ENCODE results near the gene SIGLECL1. TPM values are rescaled to one million over a fixed set of nuclear protein-coding genes. Genes with fewer than 3 reads are reported as not detected.
"Not testable (repeated sequence)": the region's sequence is repeated elsewhere in the genome, so short reads cannot be mapped to it uniquely, and the experiment has no call there.

Gene SIGLECL1
- not detected for polyA plus RNA-seq (ENCODE audit: insufficient read length in 4 of 4)

- DNase-seq (ENCODE audit: low read depth in 4 of 4, low spot score in 2 of 4): no peak
Observed at GRCh38 chr19:51250786-51251467, at the start of gene SIGLECL1. Gene SIGLECL1, plus strand, starts transcription at chr19:51251080. Its CDS starts 12,993 bp downstream, at chr19:51264073.

DNA sequence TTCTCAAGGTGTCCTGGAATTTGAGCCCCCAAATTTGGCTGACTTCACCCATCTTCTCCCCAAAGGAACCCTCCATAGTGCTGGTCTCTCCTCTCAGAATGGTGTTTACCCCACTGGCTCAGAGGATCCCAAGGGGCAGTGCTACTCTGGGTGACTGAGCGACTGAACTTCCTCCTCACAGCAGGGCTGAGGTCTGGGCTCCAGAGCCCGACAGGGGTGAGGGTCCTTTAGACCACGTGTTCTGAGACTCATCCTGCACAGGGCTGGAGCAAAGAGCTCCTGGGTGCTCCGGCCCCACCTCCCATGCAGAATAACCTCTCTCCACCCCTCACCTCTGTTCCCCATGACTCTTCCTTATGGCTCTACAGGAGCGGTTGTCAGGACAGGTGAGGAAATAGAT lies 49.2 kb upstream of the SIGLECL1 start:
- DNase-seq (ENCODE audit: low read depth in 4 of 4, low spot score in 2 of 4): no peak

- no peak for DNase-seq (ENCODE audit: low read depth in 4 of 4, low spot score in 2 of 4)
Observed at GRCh38 chr19:51203916-51204315, 47.0 kb upstream of the SIGLECL1 start.

DNA sequence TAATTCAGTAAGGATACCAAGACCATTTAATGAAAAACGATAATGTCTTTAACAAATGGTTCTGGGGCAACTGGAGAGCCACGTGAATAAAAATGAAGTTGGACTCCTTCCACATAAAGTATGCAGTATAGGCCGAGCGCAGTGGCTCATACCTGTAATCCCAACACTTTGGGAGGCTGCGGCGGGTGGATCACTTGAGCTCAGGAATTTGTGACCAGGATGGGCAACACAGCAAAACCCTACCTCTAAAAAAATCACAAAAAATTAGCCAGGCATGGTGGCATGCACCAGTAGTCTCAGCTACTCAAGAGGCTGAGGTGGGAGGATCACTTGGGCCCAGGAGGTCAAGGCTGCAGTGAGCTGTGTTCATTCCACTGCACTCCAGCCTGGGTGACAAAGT lies 46.6 kb upstream of the SIGLECL1 start:
- DNase-seq (ENCODE audit: low read depth in 4 of 4, low spot score in 2 of 4): no peak

DNA sequence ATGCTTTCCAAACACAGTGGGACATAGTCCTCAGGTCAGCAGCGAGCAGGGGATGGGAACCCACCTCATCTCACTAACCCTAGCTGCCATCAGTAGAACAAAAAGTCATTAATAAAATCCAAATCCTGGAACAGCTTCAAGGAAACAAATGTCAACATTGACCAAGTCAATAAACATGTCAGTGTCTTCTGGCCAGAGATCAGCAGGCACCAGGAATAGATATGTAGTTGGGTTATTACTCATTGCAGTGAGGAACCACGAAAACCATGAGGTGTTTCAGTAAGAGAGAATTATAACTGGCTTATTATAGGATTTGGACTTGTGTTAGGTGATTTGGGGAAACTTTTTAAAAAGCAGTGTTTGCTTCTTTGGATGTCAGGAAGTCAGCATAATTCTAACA lies 43.1 kb upstream of the SIGLECL1 start:
- no peak for DNase-seq (ENCODE audit: low read depth in 4 of 4, low spot score in 2 of 4)

- no peak for DNase-seq (ENCODE audit: low read depth in 4 of 4, low spot score in 2 of 4)
Observed at GRCh38 chr19:51210191-51210784, 40.6 kb upstream of the SIGLECL1 start.

- DNase-seq (ENCODE audit: low read depth in 4 of 4, low spot score in 2 of 4): not testable (repeated sequence)
Observed at GRCh38 chr19:51210874-51211361, 40.0 kb upstream of the SIGLECL1 start.

DNA sequence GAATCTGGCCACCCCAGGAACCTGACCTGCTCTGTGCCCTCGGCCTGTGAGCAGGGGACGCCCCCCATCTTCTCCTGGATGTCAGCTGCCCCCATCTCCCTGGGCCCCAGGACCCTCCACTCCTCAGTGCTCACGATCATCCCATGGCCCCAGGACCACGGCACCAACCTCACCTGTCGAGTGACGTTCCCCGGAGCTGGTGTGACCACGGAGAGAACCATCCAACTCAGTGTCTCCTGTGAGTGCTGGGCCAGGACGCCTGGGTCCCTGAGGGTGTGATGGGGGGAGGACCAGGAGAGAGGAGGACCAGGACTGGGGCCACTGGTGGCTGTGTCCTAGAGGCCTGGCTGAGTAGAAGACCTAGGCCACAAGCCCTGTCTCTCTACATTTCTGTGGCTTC lies 39.0 kb upstream of the SIGLECL1 start:
- no peak for DNase-seq (ENCODE audit: low read depth in 4 of 4, low spot score in 2 of 4)

- no peak for DNase-seq (ENCODE audit: low read depth in 4 of 4, low spot score in 2 of 4)
Observed at GRCh38 chr19:51219307-51219706, 31.6 kb upstream of the SIGLECL1 start.

GRCh38 chr19:51219971-51220370 lies 30.9 kb upstream of the SIGLECL1 start:
- DNase-seq (ENCODE audit: low read depth in 4 of 4, low spot score in 2 of 4): no peak

DNA sequence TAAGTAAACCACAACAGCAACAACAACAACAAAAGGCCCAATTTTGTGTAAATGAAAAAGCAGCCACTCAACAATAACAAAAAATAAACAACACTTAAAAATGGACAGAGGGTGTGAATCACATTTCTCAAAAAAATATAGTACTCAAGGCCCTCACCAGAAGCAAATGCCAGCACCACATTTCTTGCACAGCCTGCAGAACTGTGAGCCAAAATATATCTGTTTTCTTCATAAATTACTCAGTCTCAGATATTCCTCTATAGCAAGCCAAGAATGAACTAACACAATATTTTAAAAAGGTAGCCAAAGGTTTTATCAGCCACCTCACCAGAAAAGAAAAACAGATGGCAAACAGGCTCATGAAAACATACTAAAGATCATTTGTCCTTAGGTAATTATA lies 29.9 kb upstream of the SIGLECL1 start:
- DNase-seq (ENCODE audit: low read depth in 4 of 4, low spot score in 2 of 4): no peak

GRCh38 chr19:51224163-51224641 lies 26.7 kb upstream of the SIGLECL1 start:
- DNase-seq (ENCODE audit: low read depth in 4 of 4, low spot score in 2 of 4): no peak

DNA sequence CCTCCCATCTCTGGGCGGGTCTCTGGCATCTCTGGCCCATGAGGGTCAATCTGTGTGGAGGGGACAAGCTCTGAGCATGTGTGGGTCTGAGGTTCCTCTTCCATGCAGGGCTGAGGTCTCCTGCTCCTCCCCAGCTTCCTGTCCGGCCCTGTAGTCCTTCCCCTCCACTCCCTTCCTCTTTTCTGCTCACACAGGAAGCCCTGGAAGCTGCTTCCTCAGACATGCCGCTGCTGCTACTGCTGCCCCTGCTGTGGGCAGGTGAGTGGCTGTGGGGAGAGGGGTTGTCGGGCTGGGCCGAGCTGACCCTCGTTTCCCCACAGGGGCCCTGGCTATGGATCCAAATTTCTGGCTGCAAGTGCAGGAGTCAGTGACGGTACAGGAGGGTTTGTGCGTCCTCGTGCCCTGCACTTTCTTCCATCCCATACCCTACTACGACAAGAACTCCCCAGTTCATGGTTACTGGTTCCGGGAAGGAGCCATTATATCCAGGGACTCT lies 25.9 kb upstream of the SIGLECL1 start, which contains the start of gene CD33:
TSS of gene CD33 (plus strand) at position 183 of the 496 bp plus-strand sequence. CDS start at position 222, 39 bp downstream.
- not testable (repeated sequence) for DNase-seq (ENCODE audit: low read depth in 4 of 4, low spot score in 2 of 4)

GRCh38 chr19:51226067-51226466 lies 24.8 kb upstream of the SIGLECL1 start:
- no peak for DNase-seq (ENCODE audit: low read depth in 4 of 4, low spot score in 2 of 4)

- DNase-seq (ENCODE audit: low read depth in 4 of 4, low spot score in 2 of 4): no peak
Observed at GRCh38 chr19:51227326-51227725, 23.6 kb upstream of the SIGLECL1 start.

GRCh38 chr19:51227966-51228365 lies 22.9 kb upstream of the SIGLECL1 start:
- no peak for DNase-seq (ENCODE audit: low read depth in 4 of 4, low spot score in 2 of 4)

GRCh38 chr19:51240866-51241265 lies 10.0 kb upstream of the SIGLECL1 start:
- no peak for DNase-seq (ENCODE audit: low read depth in 4 of 4, low spot score in 2 of 4)

- DNase-seq (ENCODE audit: low read depth in 4 of 4, low spot score in 2 of 4): no peak
Observed at GRCh38 chr19:51242881-51243630, 7.8 kb upstream of the SIGLECL1 start.

DNA sequence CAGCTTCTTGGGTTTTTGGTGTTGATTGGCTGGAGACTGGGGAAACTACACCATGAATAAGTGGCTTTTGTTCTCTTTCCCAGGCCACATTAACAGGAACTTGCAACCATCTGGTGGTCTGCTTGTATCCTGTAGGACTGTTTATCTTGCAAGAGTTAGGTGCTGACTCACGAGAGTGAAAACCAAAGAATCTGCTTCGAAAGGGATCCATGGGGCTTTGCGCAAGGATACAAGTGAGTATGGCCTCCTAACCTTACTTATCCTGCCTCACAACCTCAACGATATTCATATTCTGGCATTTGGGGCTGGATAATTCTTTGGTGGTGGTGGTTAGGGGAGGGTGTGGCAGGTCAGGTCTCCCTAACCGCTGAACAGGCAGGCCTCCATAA lies 4.7 kb upstream of the SIGLECL1 start:
- no peak for DNase-seq (ENCODE audit: low read depth in 4 of 4, low spot score in 2 of 4)

DNA sequence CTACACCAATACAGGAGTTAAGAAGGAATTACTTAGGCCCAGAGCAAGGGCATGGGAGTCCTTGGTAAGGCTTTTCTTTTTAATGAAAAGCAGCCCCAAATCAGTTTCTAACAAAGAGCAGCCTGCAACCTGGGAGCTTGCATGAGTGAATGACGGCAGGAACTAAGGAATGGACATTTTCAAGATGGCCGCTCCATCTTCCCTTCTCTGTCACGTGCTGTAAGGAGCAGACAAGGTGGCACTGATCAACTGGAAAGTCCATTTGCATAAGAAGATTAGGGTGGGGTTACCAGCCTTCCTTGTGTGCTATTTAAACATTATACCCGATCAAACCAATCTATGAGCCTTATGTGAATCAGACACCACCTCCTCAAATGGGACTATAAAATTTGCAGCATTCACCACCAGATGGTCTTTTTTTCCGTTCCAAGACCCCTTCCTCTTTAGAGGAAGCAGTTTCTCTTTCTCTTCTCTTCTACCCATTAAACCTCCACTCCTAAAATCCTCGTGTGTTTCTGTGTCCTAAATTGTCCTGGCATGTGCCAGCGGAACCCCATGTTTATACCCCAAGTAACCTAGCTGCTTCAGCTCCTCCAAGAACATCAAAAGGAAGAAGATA lies 2.8 kb upstream of the SIGLECL1 start:
- no peak for DNase-seq (ENCODE audit: low read depth in 4 of 4, low spot score in 2 of 4)

- DNase-seq (ENCODE audit: low read depth in 4 of 4, low spot score in 2 of 4): no peak
Observed at GRCh38 chr19:51251468-51251820, 564 bp downstream of the SIGLECL1 start.
